ENCODE measurements around the gene MAPK4.

MAPK4 gene

GRCh38 chr18:50715919-50716318 lies 156.0 kb downstream of the MAPK4 start:
- Mint-ChIP-seq H3K4me3 (no peak overlapping the region), H3K9me3 (no peaks in the 10 kb centered on the region), H3K27ac (no peak overlapping the region), H3K4me1 (ENCODE audit: low read depth) (no peaks in the 10 kb centered on the region), H3K36me3 (ENCODE audit: low read depth) (no peaks in the 10 kb centered on the region), H3K27me3 (peaks cover 4% of the 10 kb centered on the region)

DNA sequence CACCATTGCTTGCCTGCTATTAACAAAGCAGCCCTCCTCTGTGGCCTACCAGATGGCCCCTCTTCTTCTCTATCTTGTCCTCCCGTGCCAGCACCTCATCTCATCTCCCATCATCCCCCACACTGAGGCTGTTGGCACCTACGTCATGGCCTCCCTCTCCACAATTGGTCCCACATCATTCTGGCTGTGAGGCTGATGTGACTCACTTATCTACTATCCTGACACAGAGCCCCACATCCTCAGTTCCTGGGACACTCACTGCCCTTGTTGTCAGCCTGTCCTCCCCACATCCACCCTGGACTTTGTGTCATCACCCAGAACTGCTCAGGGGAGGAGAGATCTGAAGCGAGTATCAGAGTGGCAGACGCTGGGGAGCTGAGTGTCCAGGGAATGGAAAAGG lies 157.0 kb downstream of the MAPK4 start:
- Mint-ChIP-seq H3K36me3 (ENCODE audit: low read depth) (no peaks in the 10 kb centered on the region), H3K27ac (no peak overlapping the region), H3K9me3 (no peaks in the 10 kb centered on the region), H3K4me1 (ENCODE audit: low read depth) (no peaks in the 10 kb centered on the region), H3K4me3 (no peak overlapping the region), H3K27me3 (peaks cover under 1% of the 10 kb centered on the region)

GRCh38 chr18:50717563-50717962 lies 157.7 kb downstream of the MAPK4 start:
- H3K27ac Mint-ChIP-seq = no peak overlapping the region
- no peaks in the 10 kb centered on the region for H3K36me3 Mint-ChIP-seq (ENCODE audit: low read depth)
- H3K4me3 Mint-ChIP-seq = no peak overlapping the region
- H3K9me3 Mint-ChIP-seq = no peaks in the 10 kb centered on the region
- H3K27me3 Mint-ChIP-seq = no peaks in the 10 kb centered on the region
- H3K4me1 Mint-ChIP-seq (ENCODE audit: low read depth) = no peaks in the 10 kb centered on the region

DNA sequence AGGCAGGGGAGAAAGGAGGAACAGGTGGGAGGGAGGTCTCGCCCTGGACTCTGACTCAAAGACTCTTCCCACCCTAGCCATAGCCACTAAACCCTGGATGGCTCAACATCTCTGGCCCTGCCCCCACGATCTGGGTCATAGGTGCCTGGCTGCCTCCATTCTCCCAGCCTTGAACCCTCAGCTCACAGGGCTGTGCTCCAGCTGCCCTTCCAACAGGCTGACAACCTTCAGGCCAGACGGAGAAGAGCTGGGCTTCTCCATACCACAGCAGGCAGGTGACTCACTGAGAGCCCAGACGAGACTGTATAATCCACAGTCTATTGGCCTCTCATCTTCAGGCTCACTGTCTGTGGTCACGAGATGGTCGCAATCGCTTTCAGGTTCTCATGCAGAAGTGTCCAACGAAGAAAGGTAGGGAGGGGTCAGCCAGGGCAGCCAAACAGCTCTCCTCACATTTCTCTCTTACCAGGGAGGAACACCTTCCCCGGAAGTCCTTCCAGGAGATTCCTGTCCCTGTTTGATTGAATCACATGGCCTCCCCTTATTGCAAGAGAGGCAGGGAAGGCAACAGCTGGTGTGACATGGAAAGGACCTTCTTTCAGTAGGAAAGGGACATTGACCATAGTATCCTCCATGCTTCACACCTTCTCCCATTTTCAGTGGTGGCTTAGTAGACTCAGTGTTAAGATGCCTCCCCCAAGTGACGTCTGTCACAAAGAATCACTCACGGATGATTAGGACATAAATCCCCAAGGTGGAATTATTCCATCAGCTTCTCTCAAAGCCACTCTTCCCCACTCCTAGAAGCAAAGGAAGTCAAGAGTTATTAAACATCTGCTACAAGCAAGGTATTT lies 159.8 kb downstream of the MAPK4 start:
- Mint-ChIP-seq H3K27ac (no peak overlapping the region), H3K9me3 (no peaks in the 10 kb centered on the region), H3K4me3 (no peak overlapping the region), H3K27me3 (no peaks in the 10 kb centered on the region), H3K4me1 (ENCODE audit: low read depth) (no peaks in the 10 kb centered on the region), H3K36me3 (ENCODE audit: low read depth) (no peaks in the 10 kb centered on the region)

DNA sequence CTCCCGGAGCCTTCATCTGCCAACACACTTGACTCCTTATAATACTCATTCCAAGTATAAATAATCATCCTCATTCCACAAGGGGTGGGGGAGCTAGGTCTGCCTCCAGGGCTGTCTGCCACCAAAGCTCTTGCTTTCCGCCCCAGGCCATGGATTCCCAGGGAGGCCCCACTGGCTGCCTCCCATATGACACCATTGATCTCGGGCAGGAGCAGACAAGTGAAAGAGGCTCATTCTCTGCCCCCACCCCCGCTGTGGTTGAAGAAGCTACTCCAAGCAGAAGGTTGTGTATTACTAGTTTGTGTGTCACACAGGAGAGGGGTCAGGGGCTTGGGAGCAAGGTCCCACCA lies 160.4 kb downstream of the MAPK4 start:
- H3K4me1 Mint-ChIP-seq (ENCODE audit: low read depth) = no peaks in the 10 kb centered on the region
- no peak overlapping the region for H3K27ac Mint-ChIP-seq
- H3K27me3 Mint-ChIP-seq = no peaks in the 10 kb centered on the region
- H3K4me3 Mint-ChIP-seq = no peak overlapping the region
- no peaks in the 10 kb centered on the region for H3K9me3 Mint-ChIP-seq
- H3K36me3 Mint-ChIP-seq (ENCODE audit: low read depth) = no peaks in the 10 kb centered on the region

GRCh38 chr18:50721006-50721405 lies 161.1 kb downstream of the MAPK4 start:
- H3K36me3 Mint-ChIP-seq (ENCODE audit: low read depth) = no peaks in the 10 kb centered on the region

DNA sequence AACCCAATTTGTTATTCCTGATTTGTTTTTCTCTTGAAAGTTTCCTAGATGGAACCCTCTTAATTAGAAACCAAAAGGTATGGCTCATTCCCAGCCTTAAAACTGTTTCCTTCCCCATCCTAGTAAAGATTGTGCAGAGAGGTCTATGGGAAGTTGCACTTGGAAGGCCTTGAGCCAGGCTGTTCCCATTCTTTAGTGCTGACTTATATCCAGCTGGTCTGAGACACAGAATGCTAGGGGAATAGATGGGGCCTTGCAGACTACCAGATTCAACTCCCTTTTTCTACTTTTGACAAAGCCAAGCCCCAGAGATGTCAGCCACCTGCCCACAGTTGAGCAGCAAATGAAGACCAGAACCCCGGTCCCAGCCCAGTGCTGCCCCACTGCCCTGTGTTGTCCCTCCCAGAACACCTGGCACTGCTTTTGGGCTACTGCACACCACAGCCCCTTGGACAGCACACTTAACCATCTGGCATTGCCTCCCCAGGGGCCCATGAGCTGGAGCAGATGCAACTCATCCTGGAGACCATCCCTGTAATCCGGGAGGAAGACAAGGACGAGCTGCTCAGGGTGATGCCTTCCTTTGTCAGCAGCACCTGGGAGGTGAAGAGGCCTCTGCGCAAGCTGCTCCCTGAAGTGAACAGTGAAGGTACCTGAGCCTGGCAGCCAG lies 161.7 kb downstream of the MAPK4 start:
- Mint-ChIP-seq H3K4me1 (ENCODE audit: low read depth) (no peaks in the 10 kb centered on the region), H3K36me3 (ENCODE audit: low read depth) (no peaks in the 10 kb centered on the region), H3K27me3 (no peaks in the 10 kb centered on the region), H3K27ac (no peak overlapping the region), H3K9me3 (no peaks in the 10 kb centered on the region), H3K4me3 (no peak overlapping the region)

More at GRCh38 chr18:50721006-50721405, 161.1 kb downstream of the MAPK4 start:
- Mint-ChIP-seq H3K4me3 (no peak overlapping the region), H3K27me3 (no peaks in the 10 kb centered on the region), H3K9me3 (no peaks in the 10 kb centered on the region), H3K27ac (no peak overlapping the region), H3K4me1 (ENCODE audit: low read depth) (no peaks in the 10 kb centered on the region)

DNA sequence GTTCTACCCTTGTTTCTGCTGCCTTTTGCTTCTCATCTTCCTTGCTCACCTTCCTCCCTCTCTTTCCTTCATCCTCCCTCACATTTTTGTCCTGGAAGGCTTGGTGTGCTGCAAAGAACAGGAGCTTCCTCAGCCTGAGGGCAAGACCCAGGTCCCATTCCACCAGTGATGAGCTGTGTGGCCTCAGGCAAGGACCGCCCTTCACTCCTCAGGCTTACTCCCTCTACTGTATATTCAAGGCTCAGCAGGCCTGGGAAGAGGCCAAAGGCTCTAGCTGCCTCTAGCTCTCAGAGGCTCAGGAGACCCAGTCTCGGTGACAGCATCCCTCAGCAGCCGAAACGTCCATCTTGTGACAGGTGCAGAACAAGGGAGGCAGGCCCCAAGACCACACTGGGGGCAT lies 162.4 kb downstream of the MAPK4 start:
- Mint-ChIP-seq H3K36me3 (ENCODE audit: low read depth) (no peaks in the 10 kb centered on the region), H3K4me3 (no peak overlapping the region), H3K4me1 (ENCODE audit: low read depth) (no peaks in the 10 kb centered on the region), H3K27ac (no peak overlapping the region), H3K27me3 (peaks cover 3% of the 10 kb centered on the region), H3K9me3 (no peaks in the 10 kb centered on the region)

DNA sequence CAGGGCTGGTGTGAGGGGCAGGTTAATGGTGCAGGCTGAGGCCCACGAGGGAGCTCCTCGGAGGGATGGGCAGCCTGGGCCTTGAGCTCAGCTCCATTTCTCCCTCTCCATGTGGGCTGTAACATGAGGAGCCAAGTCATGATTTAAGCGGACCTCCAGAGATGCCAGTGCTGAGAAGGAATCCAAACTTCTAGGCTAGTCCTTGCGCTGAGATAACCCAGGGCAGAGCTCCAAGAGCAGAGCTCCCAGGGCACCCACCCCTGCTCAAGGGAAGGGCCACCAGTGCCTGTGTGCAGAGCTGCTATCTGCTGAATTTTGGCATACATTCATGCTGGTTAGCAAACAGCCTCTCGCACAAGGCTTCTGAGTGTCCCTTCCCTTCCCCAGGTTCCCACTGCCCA lies 164.9 kb downstream of the MAPK4 start:
- H3K36me3 Mint-ChIP-seq (ENCODE audit: low read depth) = no peaks in the 10 kb centered on the region
- H3K9me3 Mint-ChIP-seq = no peaks in the 10 kb centered on the region
- no peaks in the 10 kb centered on the region for H3K4me1 Mint-ChIP-seq (ENCODE audit: low read depth)
- H3K27ac Mint-ChIP-seq = no peak overlapping the region
- H3K27me3 Mint-ChIP-seq = peaks cover 3% of the 10 kb centered on the region
- no peak overlapping the region for H3K4me3 Mint-ChIP-seq

DNA sequence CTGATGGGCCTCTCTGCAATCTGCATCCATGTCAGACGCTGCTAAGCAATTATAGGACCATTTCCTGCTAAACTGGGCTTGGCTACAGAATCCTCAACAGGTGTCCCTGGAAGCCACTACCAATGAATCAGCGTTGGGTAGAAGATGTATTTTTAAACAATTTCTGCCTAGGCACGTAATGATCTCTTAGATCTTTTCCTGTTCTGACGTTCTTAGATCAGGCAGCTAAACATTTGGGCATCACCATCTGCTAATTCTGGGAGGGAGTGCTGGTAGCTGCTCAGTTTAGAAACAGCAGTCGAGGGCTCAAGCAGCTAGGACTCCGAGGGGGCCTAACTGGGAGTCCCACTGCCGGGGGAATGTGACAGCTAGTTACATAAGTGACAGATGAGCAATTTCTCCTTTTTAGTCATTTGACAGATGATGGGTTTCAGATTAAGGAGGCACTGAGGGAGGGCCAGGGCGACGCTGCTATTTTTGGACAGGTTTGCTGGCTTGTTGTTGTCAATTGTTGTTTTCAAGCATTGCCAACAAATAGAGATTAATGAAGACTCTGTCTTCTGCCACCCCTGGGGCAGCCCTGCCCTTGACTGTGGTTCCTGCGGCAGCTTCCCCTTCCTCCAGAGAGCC lies 167.2 kb downstream of the MAPK4 start:
- Mint-ChIP-seq H3K36me3 (ENCODE audit: low read depth) (no peaks in the 10 kb centered on the region), H3K27ac (no peak overlapping the region), H3K4me3 (no peak overlapping the region), H3K27me3 (peaks cover 3% of the 10 kb centered on the region), H3K4me1 (ENCODE audit: low read depth) (no peaks in the 10 kb centered on the region), H3K9me3 (no peaks in the 10 kb centered on the region)

GRCh38 chr18:50727721-50728471 lies 168.0 kb downstream of the MAPK4 start:
- Mint-ChIP-seq H3K36me3 (ENCODE audit: low read depth) (no peaks in the 10 kb centered on the region), H3K4me1 (ENCODE audit: low read depth) (no peaks in the 10 kb centered on the region), H3K4me3 (no peak overlapping the region), H3K9me3 (no peaks in the 10 kb centered on the region), H3K27me3 (peaks cover 3% of the 10 kb centered on the region), H3K27ac (no peak overlapping the region)

DNA sequence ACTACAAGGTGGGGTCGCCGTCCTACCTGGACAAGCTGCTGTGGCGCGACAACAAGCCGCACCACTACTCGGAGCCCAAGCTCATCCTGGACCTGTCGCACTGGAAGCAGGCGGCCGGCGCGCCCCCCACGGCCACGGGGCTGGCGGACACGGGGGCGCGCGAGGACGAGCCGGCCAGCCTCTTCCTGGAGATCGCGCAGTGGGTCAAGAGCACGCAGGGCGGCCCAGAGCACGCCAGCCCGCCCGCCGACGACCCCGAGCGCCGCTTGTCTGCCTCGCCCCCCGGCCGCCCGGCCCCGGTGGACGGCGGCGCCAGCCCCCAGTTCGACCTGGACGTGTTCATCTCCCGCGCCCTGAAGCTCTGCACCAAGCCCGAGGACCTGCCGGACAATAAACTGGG lies 169.5 kb downstream of the MAPK4 start:
- Mint-ChIP-seq H3K27ac (no peak overlapping the region), H3K9me3 (no peaks in the 10 kb centered on the region), H3K4me1 (ENCODE audit: low read depth) (no peaks in the 10 kb centered on the region), H3K36me3 (ENCODE audit: low read depth) (no peaks in the 10 kb centered on the region), H3K4me3 (no peak overlapping the region), H3K27me3 (peaks cover 6% of the 10 kb centered on the region)

DNA sequence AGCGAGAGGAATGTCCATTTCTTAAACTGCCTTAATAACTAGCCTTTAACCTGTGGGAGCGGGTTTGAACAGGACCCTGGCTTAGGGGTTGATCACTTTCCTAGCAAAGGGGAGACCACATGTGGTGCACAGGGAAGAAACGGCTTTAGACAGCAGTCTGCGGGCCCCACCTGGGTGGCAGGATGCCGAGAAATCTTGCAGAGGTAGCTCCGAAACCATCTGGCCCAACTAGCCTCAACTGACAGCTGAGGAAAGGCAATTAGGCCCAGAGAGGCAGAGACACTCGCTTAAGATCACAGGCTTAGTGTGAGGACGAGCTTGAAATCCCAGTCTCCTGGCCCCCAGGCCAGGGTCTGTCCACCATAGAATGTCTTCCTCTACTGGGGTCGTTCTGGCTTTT lies 170.1 kb downstream of the MAPK4 start:
- Mint-ChIP-seq H3K27me3 (peaks cover 6% of the 10 kb centered on the region), H3K4me3 (no peak overlapping the region), H3K4me1 (ENCODE audit: low read depth) (no peaks in the 10 kb centered on the region), H3K9me3 (no peaks in the 10 kb centered on the region), H3K27ac (no peak overlapping the region), H3K36me3 (ENCODE audit: low read depth) (no peaks in the 10 kb centered on the region)

GRCh38 chr18:50734342-50734741 lies 174.5 kb downstream of the MAPK4 start:
- no peak overlapping the region for H3K27ac Mint-ChIP-seq
- no peaks in the 10 kb centered on the region for H3K36me3 Mint-ChIP-seq (ENCODE audit: low read depth)
- no peaks in the 10 kb centered on the region for H3K9me3 Mint-ChIP-seq

DNA sequence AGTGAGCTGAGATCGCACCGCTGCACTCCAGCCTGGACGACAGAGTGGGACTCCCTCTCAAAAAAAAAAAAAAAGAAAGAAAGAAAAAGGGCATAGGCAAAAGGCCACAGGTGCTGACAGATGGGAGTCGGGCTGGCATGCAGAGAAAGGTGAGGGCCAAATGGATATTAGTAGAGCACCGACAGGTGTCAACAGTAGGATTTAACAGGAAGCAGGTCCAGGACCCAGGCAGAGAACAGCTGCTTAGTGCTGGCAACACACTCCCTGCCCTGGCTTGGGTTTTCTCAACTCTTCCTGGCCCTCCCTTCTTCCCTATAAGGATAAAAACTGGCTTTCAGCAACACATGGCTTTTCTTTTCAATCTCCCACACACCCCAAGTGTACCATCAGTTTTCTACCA lies 175.0 kb downstream of the MAPK4 start:
- Mint-ChIP-seq H3K9me3 (no peaks in the 10 kb centered on the region), H3K27ac (no peak overlapping the region), H3K4me3 (no peak overlapping the region), H3K4me1 (ENCODE audit: low read depth) (no peaks in the 10 kb centered on the region), H3K27me3 (peaks cover 4% of the 10 kb centered on the region), H3K36me3 (ENCODE audit: low read depth) (no peaks in the 10 kb centered on the region)

More at GRCh38 chr18:50734342-50734741, 174.5 kb downstream of the MAPK4 start:
- Mint-ChIP-seq H3K27me3 (peaks cover 4% of the 10 kb centered on the region), H3K4me3 (no peak overlapping the region), H3K4me1 (ENCODE audit: low read depth) (no peaks in the 10 kb centered on the region)

Data from stimulated activated naive CD8-positive, alpha-beta T cell treated with anti-CD3 and anti-CD28 coated beads, Interleukin-15, Interleukin-2, amounts not matched to agents 100 ng/mL and 50 ng/mL, for 24 hours (primary cell).